Forelimb muscle (tissue), 1 donor: ENCODE measurements around the gene NPDC1. TPM values are rescaled to one million over a fixed set of nuclear protein-coding genes. Genes with fewer than 3 reads are reported as not detected.
A peak's percentile ranks its signal among the peaks of the same experiment; 100 is the strongest.

Source experiments
- DNase-seq: peaks from one replicate; pipeline ENCODE4 v3.0.0-alpha.2; 2013; ENCODE audit warnings: low read depth
- polyA plus RNA-seq: library from polyadenylated mRNA; unstranded; fragments of 120-200 nt; gene quantifications from one replicate; pipeline ENCODE4 v1.2.1, GENCODE V29; 2013; ENCODE audit not compliant: insufficient read length

Gene NPDC1
- polyA plus RNA-seq, 1 donor, result 40.9 TPM

- DNase-seq, result no peak
Observed at GRCh38 chr9:136995362-136995761, 50.6 kb downstream of the NPDC1 start.

GRCh38 chr9:136994888-136995230 lies 51.1 kb downstream of the NPDC1 start:
- DNase-seq, result no peak

DNA sequence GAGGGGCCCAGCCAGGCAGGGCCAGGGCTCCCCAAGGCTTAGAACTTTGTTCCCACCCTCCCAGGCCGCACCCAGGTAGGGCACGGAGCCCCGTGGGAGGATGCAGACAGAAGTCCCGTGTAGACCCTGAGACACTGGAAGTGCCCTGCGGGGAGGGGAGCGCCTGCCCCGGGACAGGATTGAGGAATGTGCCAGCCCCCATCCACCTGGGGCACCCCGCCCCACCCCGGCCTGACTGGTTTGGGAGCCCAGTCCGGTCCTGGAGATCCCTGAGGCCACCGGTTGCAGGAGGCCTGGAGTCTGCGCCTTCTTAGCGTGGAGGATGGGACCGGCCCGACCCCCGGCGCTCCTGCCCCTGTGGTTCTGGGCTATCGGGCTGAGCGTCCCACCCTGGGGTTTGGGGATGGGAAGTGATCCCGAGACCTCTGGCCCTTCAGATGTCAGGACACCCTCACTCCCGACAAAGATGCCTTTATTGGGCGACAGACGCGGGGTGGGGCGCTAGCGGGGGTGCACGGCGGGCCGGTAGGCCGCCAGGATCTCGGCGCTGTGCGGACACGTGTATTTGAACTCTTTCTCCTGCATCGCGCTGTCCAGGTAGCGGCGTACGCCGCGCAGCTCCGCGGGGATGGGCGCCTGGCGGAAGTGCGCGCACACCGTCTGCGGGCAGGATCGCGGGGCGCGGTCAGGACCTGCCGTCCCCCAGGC lies 51.6 kb downstream of the NPDC1 start:
- DNase-seq, result no peak

- no peak for DNase-seq
Observed at GRCh38 chr9:136992819-136993369, 53.1 kb downstream of the NPDC1 start.

GRCh38 chr9:136991993-136992818 lies 53.8 kb downstream of the NPDC1 start, which contains the start of gene PAXX:
TSS of gene PAXX (plus strand) at chr9:136992422. CDS start at chr9:136992444, 22 bp downstream.
- peak; percentile 39 for DNase-seq

- DNase-seq, result no peak
Observed at GRCh38 chr9:136990242-136990911, 55.6 kb downstream of the NPDC1 start.

Other genes starting within 250 kb of the NPDC1 start
- gene CCDC183, start 249.8 kb downstream of the NPDC1 start, polyA plus RNA-seq, result 1.9 TPM
- 59.8 TPM for gene RABL6, start 238.2 kb downstream of the NPDC1 start, polyA plus RNA-seq
- 2.4 TPM for gene AJM1, start 203.7 kb downstream of the NPDC1 start, polyA plus RNA-seq
- 99.6 TPM for gene PHPT1, start 196.8 kb downstream of the NPDC1 start, polyA plus RNA-seq
- 4.8 TPM for gene MAMDC4, start 193.8 kb downstream of the NPDC1 start, polyA plus RNA-seq
- gene EDF1, start 179.9 kb downstream of the NPDC1 start, polyA plus RNA-seq, result 312 TPM
- gene TRAF2, start 159.7 kb downstream of the NPDC1 start, polyA plus RNA-seq, result 11.0 TPM
- gene FBXW5, start 101.4 kb downstream of the NPDC1 start, polyA plus RNA-seq, result 41.2 TPM
- gene C8G, start 100.9 kb downstream of the NPDC1 start, polyA plus RNA-seq, result 0.32 TPM
- gene LCN12, start 93.9 kb downstream of the NPDC1 start, polyA plus RNA-seq, result 0.71 TPM
- 21.9 TPM for gene PTGDS, start 68.7 kb downstream of the NPDC1 start, polyA plus RNA-seq
- 0.61 TPM for gene LCNL1, start 63.2 kb downstream of the NPDC1 start, polyA plus RNA-seq
- 22.8 TPM for gene PAXX, start 53.8 kb downstream of the NPDC1 start, polyA plus RNA-seq
- 0.42 TPM for gene CLIC3, start 49.6 kb downstream of the NPDC1 start, polyA plus RNA-seq
- gene ABCA2, start 17.9 kb downstream of the NPDC1 start, polyA plus RNA-seq, result 16.5 TPM
- gene FUT7, start 14.1 kb downstream of the NPDC1 start, polyA plus RNA-seq, result 0.08 TPM
- gene ENTPD2, start 7.9 kb upstream of the NPDC1 start, polyA plus RNA-seq, result 16.2 TPM
- 3.6 TPM for gene SAPCD2, start 24.4 kb upstream of the NPDC1 start, polyA plus RNA-seq
- 1.9 TPM for gene UAP1L1, start 31.3 kb upstream of the NPDC1 start, polyA plus RNA-seq
- gene MAN1B1, start 40.8 kb upstream of the NPDC1 start, polyA plus RNA-seq, result 38.6 TPM
- 21.7 TPM for gene DPP7, start 68.6 kb upstream of the NPDC1 start, polyA plus RNA-seq
- not detected for gene GRIN1, start 93.0 kb upstream of the NPDC1 start, polyA plus RNA-seq
- gene LRRC26, start 123.9 kb upstream of the NPDC1 start, polyA plus RNA-seq, result 0.11 TPM
- gene TMEM210, start 125.9 kb upstream of the NPDC1 start, polyA plus RNA-seq, result not detected
- 30.4 TPM for gene ANAPC2, start 142.4 kb upstream of the NPDC1 start, polyA plus RNA-seq
- 53.7 TPM for gene SSNA1, start 142.5 kb upstream of the NPDC1 start, polyA plus RNA-seq
- gene TPRN, start 154.6 kb upstream of the NPDC1 start, polyA plus RNA-seq, result 10.9 TPM
- 33.0 TPM for gene TMEM203, start 159.5 kb upstream of the NPDC1 start, polyA plus RNA-seq
- 7.0 TPM for gene NDOR1, start 159.5 kb upstream of the NPDC1 start, polyA plus RNA-seq
- gene RNF208, start 176.1 kb upstream of the NPDC1 start, polyA plus RNA-seq, result 2.5 TPM
- gene CYSRT1, start 179.0 kb upstream of the NPDC1 start, polyA plus RNA-seq, result 2.4 TPM
- gene RNF224, start 181.3 kb upstream of the NPDC1 start, polyA plus RNA-seq, result 2.4 TPM
- 1.5 TPM for gene SLC34A3, start 184.7 kb upstream of the NPDC1 start, polyA plus RNA-seq
- 146 TPM for gene TUBB4B, start 195.1 kb upstream of the NPDC1 start, polyA plus RNA-seq
- gene STPG3, start 205.1 kb upstream of the NPDC1 start, polyA plus RNA-seq, result 0.18 TPM
- 45.6 TPM for gene NELFB, start 209.2 kb upstream of the NPDC1 start, polyA plus RNA-seq
- 7.6 TPM for gene TOR4A, start 231.5 kb upstream of the NPDC1 start, polyA plus RNA-seq